ENCODE results near the gene PKNOX1.
"Not testable (repeated sequence)": the region's sequence is repeated elsewhere in the genome, so short reads cannot be mapped to it uniquely, and the experiment has no call there.

The PKNOX1 gene

GRCh38 chr21:42983869-42984268 lies 9.5 kb downstream of the PKNOX1 start:
- DNase-seq (ENCODE audit: low spot score): no peak

- DNase-seq (ENCODE audit: low spot score): no peak
Observed at GRCh38 chr21:42986125-42986783, 11.9 kb downstream of the PKNOX1 start.

- DNase-seq (ENCODE audit: low spot score): no peak
Observed at GRCh38 chr21:42988236-42988965, 14.0 kb downstream of the PKNOX1 start.

GRCh38 chr21:42989370-42989769 lies 15.0 kb downstream of the PKNOX1 start:
- not testable (repeated sequence) for DNase-seq (ENCODE audit: low spot score)

- DNase-seq (ENCODE audit: low spot score): no peak
Observed at GRCh38 chr21:42989816-42990650, 15.7 kb downstream of the PKNOX1 start.

- DNase-seq (ENCODE audit: low spot score): no peak
Observed at GRCh38 chr21:42991992-42992740, 17.8 kb downstream of the PKNOX1 start.

- DNase-seq (ENCODE audit: low spot score): no peak
Observed at GRCh38 chr21:42993051-42993712, 18.8 kb downstream of the PKNOX1 start.

- DNase-seq (ENCODE audit: low spot score): no peak
Observed at GRCh38 chr21:42997053-42997452, 22.7 kb downstream of the PKNOX1 start.

- not testable (repeated sequence) for DNase-seq (ENCODE audit: low spot score)
Observed at GRCh38 chr21:42997983-42998382, 23.6 kb downstream of the PKNOX1 start.

GRCh38 chr21:42999152-42999551 lies 24.8 kb downstream of the PKNOX1 start:
- DNase-seq (ENCODE audit: low spot score): not testable (repeated sequence)

GRCh38 chr21:43000041-43000440 lies 25.7 kb downstream of the PKNOX1 start:
- not testable (repeated sequence) for DNase-seq (ENCODE audit: low spot score)

- DNase-seq (ENCODE audit: low spot score): no peak
Observed at GRCh38 chr21:43001316-43001715, 27.0 kb downstream of the PKNOX1 start.

GRCh38 chr21:43004926-43005325 lies 30.6 kb downstream of the PKNOX1 start:
- DNase-seq (ENCODE audit: low spot score): no peak

GRCh38 chr21:43005635-43006034 lies 31.3 kb downstream of the PKNOX1 start:
- no peak for DNase-seq (ENCODE audit: low spot score)

GRCh38 chr21:43006051-43006873 lies 31.9 kb downstream of the PKNOX1 start:
- DNase-seq (ENCODE audit: low spot score): not testable (repeated sequence)

GRCh38 chr21:43006874-43007208 lies 32.5 kb downstream of the PKNOX1 start:
- no peak for DNase-seq (ENCODE audit: low spot score)

- DNase-seq (ENCODE audit: low spot score): no peak
Observed at GRCh38 chr21:43012596-43012995, 38.2 kb downstream of the PKNOX1 start.

- no peak for DNase-seq (ENCODE audit: low spot score)
Observed at GRCh38 chr21:43015906-43016540, 41.7 kb downstream of the PKNOX1 start.

GRCh38 chr21:43016728-43017127 lies 42.4 kb downstream of the PKNOX1 start:
- DNase-seq (ENCODE audit: low spot score): no peak

- DNase-seq (ENCODE audit: low spot score): no peak
Observed at GRCh38 chr21:43018519-43018918, 44.2 kb downstream of the PKNOX1 start.

Data from left forelimb (tissue), 1 donor.